Activated CD8-positive, alpha-beta memory T cell treated with anti-CD3 and anti-CD28 coated beads, Interleukin-2, amount 10 ng/mL, durations not matched to agents 7 days and 5 days (primary cell): ENCODE data around the gene SSU72. TPM values are rescaled to one million over a fixed set of nuclear protein-coding genes. Genes with fewer than 3 reads are reported as not detected.

Source experiments
- ATAC-seq: fragments of 150-1000 bp; cut with Tn5 transposase; one replicate; pipeline ENCODE4 v1.10.0; 2021; ENCODE audit warnings: moderate library complexity
- CTCF ChIA-PET: fragments of 350-600 bp; sonication (Branson Sonifier 250); formaldehyde crosslinking; loops from one replicate; lab custom pipeline; 2021; ENCODE audit warnings: antibody characterized with exemption; lab: Charles Lee
- DNase-seq: peaks from one replicate; pipeline ENCODE4 v3.0.0-alpha.2; 2020
- H3K27ac Mint-ChIP-seq: one replicate; pipeline ENCODE4 v1.8.0; 2021; ENCODE audit warnings: mild to moderate bottlenecking, mixed read lengths
- H3K27me3 Mint-ChIP-seq: one replicate; pipeline ENCODE4 v1.8.0; 2021; ENCODE audit warnings: mixed read lengths
- H3K36me3 Mint-ChIP-seq: one replicate; pipeline ENCODE4 v1.8.0; 2021; ENCODE audit warnings: mild to moderate bottlenecking, mixed read lengths
- H3K4me1 Mint-ChIP-seq: one replicate; pipeline ENCODE4 v1.8.0; 2021; ENCODE audit warnings: mixed read lengths
- H3K4me3 Mint-ChIP-seq: one replicate; pipeline ENCODE4 v1.8.0; 2021; ENCODE audit warnings: mild to moderate bottlenecking, moderate library complexity, mixed read lengths
- H3K9me3 Mint-ChIP-seq: one replicate; pipeline ENCODE4 v1.8.0; 2022; ENCODE audit warnings: low read depth, mixed read lengths
- total RNA-seq, 2 experiments: library from RNA; stranded (reverse); gene quantifications; one replicate each; pipeline ENCODE4 v1.2.3, GENCODE V29; 2021

SSU72 gene
- total RNA-seq, 2 experiments from 2014 or later = 114 to 132 TPM

- no peak for ATAC-seq
- no peak overlapping the region for H3K4me3 Mint-ChIP-seq
- CTCF ChIA-PET = interaction anchor here (0.7 to 2.0 kb wide), 3 partner anchors 10 to 175 kb away, joined by 3 to 6 read pairs (median 3); no protein-coding TSS in a partner anchor
These were observed 29.8 kb upstream of the SSU72 start for GRCh38 chr1:1604374-1605033.

GRCh38 chr1:1603671-1604373 is 29.2 kb upstream of the SSU72 start:
- CTCF ChIA-PET = interaction anchor here (0.7 to 2.0 kb wide), 3 partner anchors 11 to 174 kb away, joined by 3 to 6 read pairs (median 3); no protein-coding TSS in a partner anchor
- H3K4me1 Mint-ChIP-seq = peaks cover 13% of the 10 kb centered on the region
- H3K36me3 Mint-ChIP-seq = no peaks in the 10 kb centered on the region
- DNase-seq = no peak
- H3K27me3 Mint-ChIP-seq = peaks cover 9% of the 10 kb centered on the region
- H3K27ac Mint-ChIP-seq = no peak overlapping the region
- no peak for ATAC-seq
- H3K9me3 Mint-ChIP-seq = no peaks in the 10 kb centered on the region
- no peak overlapping the region for H3K4me3 Mint-ChIP-seq

More at GRCh38 chr1:1604374-1605033, 29.8 kb upstream of the SSU72 start:
- Mint-ChIP-seq H3K4me1 (peaks cover 9% of the 10 kb centered on the region), H3K9me3 (no peaks in the 10 kb centered on the region), H3K36me3 (no peaks in the 10 kb centered on the region), H3K27me3 (peaks cover 4% of the 10 kb centered on the region), H3K27ac (no peak overlapping the region)
- DNase-seq = no peak

- Mint-ChIP-seq H3K4me3 (no peak overlapping the region), H3K27me3 (peaks cover 14% of the 10 kb centered on the region), H3K4me1 (peaks cover 16% of the 10 kb centered on the region), H3K9me3 (no peaks in the 10 kb centered on the region), H3K36me3 (no peaks in the 10 kb centered on the region), H3K27ac (no peak overlapping the region)
- ATAC-seq (no peak), DNase-seq (no peak)
- CTCF ChIA-PET = interaction anchor here (1.2 kb wide), 1 partner anchor 11 kb away, joined by 3 read pairs; no protein-coding TSS in a partner anchor
These were observed 28.4 kb upstream of the SSU72 start for GRCh38 chr1:1602968-1603506.

- Mint-ChIP-seq H3K4me3 (no peak overlapping the region), H3K27ac (no peak overlapping the region), H3K9me3 (no peaks in the 10 kb centered on the region), H3K4me1 (peaks cover 12% of the 10 kb centered on the region), H3K36me3 (no peaks in the 10 kb centered on the region), H3K27me3 (peaks cover 19% of the 10 kb centered on the region)
- CTCF ChIA-PET = interaction anchor here (1.2 kb wide), 1 partner anchor 12 kb away, joined by 3 read pairs; no protein-coding TSS in a partner anchor
- DNase-seq = no peak
- ATAC-seq = no peak
These were observed 27.8 kb upstream of the SSU72 start for GRCh38 chr1:1602304-1602967.

- ATAC-seq = no peak
- no peaks in the 10 kb centered on the region for H3K36me3 Mint-ChIP-seq
- peaks cover 7% of the 10 kb centered on the region for H3K4me1 Mint-ChIP-seq
- DNase-seq = no peak
- CTCF ChIA-PET = no interaction called here
- no peak overlapping the region for H3K4me3 Mint-ChIP-seq
- H3K27me3 Mint-ChIP-seq = peaks cover 19% of the 10 kb centered on the region
- no peaks in the 10 kb centered on the region for H3K9me3 Mint-ChIP-seq
- no peak overlapping the region for H3K27ac Mint-ChIP-seq
These were observed 27.1 kb upstream of the SSU72 start for GRCh38 chr1:1601564-1602303.

- peaks cover 6% of the 10 kb centered on the region for H3K4me1 Mint-ChIP-seq
- no peak for DNase-seq
- H3K9me3 Mint-ChIP-seq = no peaks in the 10 kb centered on the region
- peaks cover 19% of the 10 kb centered on the region for H3K27me3 Mint-ChIP-seq
- H3K36me3 Mint-ChIP-seq = no peaks in the 10 kb centered on the region
- peak overlapping the region; percentile 48 for H3K4me3 Mint-ChIP-seq
- H3K27ac Mint-ChIP-seq = no peak overlapping the region
- CTCF ChIA-PET = no interaction called here
- no peak for ATAC-seq
These were observed 26.3 kb upstream of the SSU72 start for GRCh38 chr1:1600861-1601563.

- ATAC-seq (no peak), DNase-seq (no peak)
- peak within 1 kb of the TSS; percentile 48 for H3K4me3 Mint-ChIP-seq
- no peaks in the 10 kb centered on the region for H3K9me3 Mint-ChIP-seq
- peaks cover 19% of the 10 kb centered on the region for H3K27me3 Mint-ChIP-seq
- no peak within 1 kb of the TSS for H3K27ac Mint-ChIP-seq
- peaks cover 6% of the 10 kb centered on the region for H3K4me1 Mint-ChIP-seq
- CTCF ChIA-PET = no interaction called here
- no peaks in the 10 kb centered on the region for H3K36me3 Mint-ChIP-seq
These were observed 25.5 kb upstream of the SSU72 start, which contains the start of gene FNDC10 for GRCh38 chr1:1599935-1600860. Gene FNDC10 (minus strand): TSS chr1:1600135. CDS start chr1:1600015, 120 bp downstream.

- Mint-ChIP-seq H3K36me3 (no peaks in the 10 kb centered on the region), H3K27me3 (peaks cover 19% of the 10 kb centered on the region)
- CTCF ChIA-PET = no interaction called here
These were observed 24.6 kb upstream of the SSU72 start for GRCh38 chr1:1599030-1599934.

GRCh38 chr1:1598720-1599029 is 24.0 kb upstream of the SSU72 start:
- Mint-ChIP-seq H3K36me3 (no peaks in the 10 kb centered on the region), H3K27me3 (peaks cover 19% of the 10 kb centered on the region), H3K27ac (no peak overlapping the region), H3K4me3 (peak overlapping the region; percentile 40), H3K9me3 (no peaks in the 10 kb centered on the region), H3K4me1 (peaks cover 6% of the 10 kb centered on the region)
- CTCF ChIA-PET = no interaction called here
- ATAC-seq = no peak
- no peak for DNase-seq

More at GRCh38 chr1:1599030-1599934, 24.6 kb upstream of the SSU72 start:
- no peak overlapping the region for H3K27ac Mint-ChIP-seq
- peak; percentile 65 for ATAC-seq
- H3K4me3 Mint-ChIP-seq = peak overlapping the region; percentile 40
- H3K9me3 Mint-ChIP-seq = no peaks in the 10 kb centered on the region
- H3K4me1 Mint-ChIP-seq = peaks cover 6% of the 10 kb centered on the region
- no peak for DNase-seq

DNA sequence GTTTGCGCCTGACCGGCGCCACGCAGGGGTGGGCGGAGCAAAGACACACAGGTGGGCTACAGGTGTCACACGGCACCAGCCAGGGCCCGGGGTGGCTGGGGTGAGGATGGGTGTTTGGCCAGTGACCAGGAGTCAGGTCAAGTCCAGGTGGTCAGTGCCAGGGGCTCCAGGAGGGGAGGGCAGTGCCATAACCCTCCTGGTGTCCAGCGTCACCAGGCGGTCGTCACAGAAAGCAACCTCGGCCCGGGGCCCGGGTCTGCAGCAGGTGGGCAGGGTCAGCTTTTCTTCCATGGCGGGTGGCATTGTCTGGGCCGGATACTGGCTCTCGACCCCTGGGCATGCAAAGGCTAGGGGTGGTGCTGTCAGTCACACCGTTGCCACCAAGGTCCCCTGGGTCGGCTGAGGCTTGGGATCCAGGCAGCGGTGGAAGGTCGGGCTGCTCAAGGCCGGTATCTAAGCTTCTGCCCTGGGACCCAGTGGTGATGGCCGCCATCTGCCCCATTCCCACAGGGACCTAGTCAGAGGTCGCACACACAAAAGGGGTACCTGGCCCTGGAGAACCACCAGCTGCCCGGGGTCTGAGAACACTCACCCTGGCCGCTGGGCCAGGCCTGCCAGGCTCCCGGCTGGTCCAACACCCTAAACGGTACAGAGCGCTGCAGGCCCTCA is 23.5 kb upstream of the SSU72 start:
- H3K4me1 Mint-ChIP-seq = peaks cover 6% of the 10 kb centered on the region
- no peaks in the 10 kb centered on the region for H3K9me3 Mint-ChIP-seq
- ATAC-seq (no peak), DNase-seq (no peak)
- H3K36me3 Mint-ChIP-seq = no peaks in the 10 kb centered on the region
- no peak overlapping the region for H3K27ac Mint-ChIP-seq
- H3K27me3 Mint-ChIP-seq = peaks cover 19% of the 10 kb centered on the region
- H3K4me3 Mint-ChIP-seq = no peak overlapping the region
- CTCF ChIA-PET = interaction anchor here (1.2 kb wide), 1 partner anchor 81 kb away, joined by 3 read pairs; no protein-coding TSS in a partner anchor
